Breast epithelium (tissue), 4 donors: ENCODE data around the gene SLC7A5. TPM values are rescaled to one million over a fixed set of nuclear protein-coding genes. Genes with fewer than 3 reads are reported as not detected.
"Not testable (repeated sequence)": the region's sequence is repeated elsewhere in the genome, so short reads cannot be mapped to it uniquely, and the experiment has no call there.

Experiments used
- DNase-seq, 2 donors: peaks; one replicate each; pipeline ENCODE4 v3.0.0-alpha.2; 2019; ENCODE audit warnings: low spot score in 2 of 2
- H3K27ac ChIP-seq, 2 donors: fragments of 200-600 bp; sonication (generic) in 1 of 2; one replicate each; pipeline ENCODE4 v1.5.1; 2016 to 2019; ENCODE audit warnings: mild to moderate bottlenecking in 1 of 2
- H3K27me3 ChIP-seq, 2 donors: fragments of 200-600 bp; sonication (generic) in 1 of 2; one replicate each; pipeline versions ENCODE4 v1.5.1 to v1.6.0; 2017 to 2019; ENCODE audit warnings: control low read depth in 1 of 2, mild to moderate bottlenecking in 1 of 2
- H3K36me3 ChIP-seq: fragments of 200-600 bp; one replicate; pipeline ENCODE4 v1.5.1; 2019
- H3K4me1 ChIP-seq, 2 donors: fragments of 200-600 bp; sonication (generic); one replicate each; pipeline ENCODE4 v1.5.1; 2016 to 2019; ENCODE audit warnings: control low read depth in 1 of 2
- H3K4me3 ChIP-seq, 3 donors: fragments of 200-600 bp; sonication (generic); 1 replicate in 2 of 3; 2 replicates in 1 of 3; pipeline ENCODE4 v1.5.1; 2016 to 2019; ENCODE audit warnings: mild to moderate bottlenecking in 3 of 3, moderate library complexity in 2 of 3
- H3K9me3 ChIP-seq, 2 donors: fragments of 200-600 bp; sonication (generic) in 1 of 2; one replicate each; pipeline ENCODE4 v1.5.1; 2016 to 2019; ENCODE audit warnings: control low read depth in 1 of 2
- POLR2A ChIP-seq: fragments of 450-650 bp; IDR thresholded peaks from one replicate; pipeline ENCODE4 v1.6.1; 2016; ENCODE audit warnings: antibody characterized with exemption, mild to moderate bottlenecking, moderate library complexity
- POLR2AphosphoS5 ChIP-seq, 3 donors: sonication (generic); formaldehyde crosslinking; IDR thresholded peaks; one replicate each; pipeline ENCODE4 v1.6.1; 2017; ENCODE audit warnings: antibody characterized with exemption in 3 of 3
- intact Hi-C: fragments of 100-400 bp; cut with DNase I; formaldehyde crosslinking; loops from one replicate; pipeline ENCODE4 v1.15.1; 2023; ENCODE audit warnings: low total_unique reads
- total RNA-seq, 3 donors: library from RNA; depleted of rRNA; stranded (reverse); fragments of >200 nt; gene quantifications; one replicate each; pipeline ENCODE4 v1.1.0, GENCODE V29; 2016
- TF ChIP-seq, protein P1 (sequence below), 3 donors: fragments of 450-650 bp; IDR thresholded peaks; one replicate each; pipeline ENCODE4 v1.5.1; 2016 to 2017; ENCODE audit warnings: antibody characterized with exemption in 3 of 3, mild to moderate bottlenecking in 3 of 3, moderate library complexity in 3 of 3

SLC7A5 gene
- total RNA-seq, 3 donors from 2014 or later, result 0.48 to 7.3 (median 5.9) TPM

GRCh38 chr16:87821376-87822107, 47.8 kb downstream of the SLC7A5 start:
- Histone ChIP-seq H3K36me3 (no peaks in the 10 kb centered on the region), H3K27me3 (peaks cover 0 to 14% of the 10 kb centered on the region in 2 donors), H3K27ac (no peak overlapping the region), H3K4me3 (no peak overlapping the region), H3K9me3 (peaks cover 18 to 20% of the 10 kb centered on the region in 2 donors), H3K4me1 (no peaks in the 10 kb centered on the region)
- no peak for TF ChIP-seq POLR2A
- TF ChIP-seq, protein P1, sequence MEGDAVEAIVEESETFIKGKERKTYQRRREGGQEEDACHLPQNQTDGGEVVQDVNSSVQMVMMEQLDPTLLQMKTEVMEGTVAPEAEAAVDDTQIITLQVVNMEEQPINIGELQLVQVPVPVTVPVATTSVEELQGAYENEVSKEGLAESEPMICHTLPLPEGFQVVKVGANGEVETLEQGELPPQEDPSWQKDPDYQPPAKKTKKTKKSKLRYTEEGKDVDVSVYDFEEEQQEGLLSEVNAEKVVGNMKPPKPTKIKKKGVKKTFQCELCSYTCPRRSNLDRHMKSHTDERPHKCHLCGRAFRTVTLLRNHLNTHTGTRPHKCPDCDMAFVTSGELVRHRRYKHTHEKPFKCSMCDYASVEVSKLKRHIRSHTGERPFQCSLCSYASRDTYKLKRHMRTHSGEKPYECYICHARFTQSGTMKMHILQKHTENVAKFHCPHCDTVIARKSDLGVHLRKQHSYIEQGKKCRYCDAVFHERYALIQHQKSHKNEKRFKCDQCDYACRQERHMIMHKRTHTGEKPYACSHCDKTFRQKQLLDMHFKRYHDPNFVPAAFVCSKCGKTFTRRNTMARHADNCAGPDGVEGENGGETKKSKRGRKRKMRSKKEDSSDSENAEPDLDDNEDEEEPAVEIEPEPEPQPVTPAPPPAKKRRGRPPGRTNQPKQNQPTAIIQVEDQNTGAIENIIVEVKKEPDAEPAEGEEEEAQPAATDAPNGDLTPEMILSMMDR (IDR thresholded peaks at IDR 0.05), result no peak
- no peak for TF ChIP-seq POLR2AphosphoS5 (IDR thresholded peaks at IDR 0.05)
- intact Hi-C loops, result no loop called here
- no peak for DNase-seq

GRCh38 chr16:87819983-87820382, 49.3 kb downstream of the SLC7A5 start:
- intact Hi-C loops, result no loop called here
- Histone ChIP-seq H3K27ac (no peak overlapping the region), H3K36me3 (no peaks in the 10 kb centered on the region), H3K9me3 (peaks cover 21 to 26% of the 10 kb centered on the region in 2 donors), H3K4me3 (no peak overlapping the region), H3K27me3 (peaks cover 0 to 11% of the 10 kb centered on the region in 2 donors), H3K4me1 (no peaks in the 10 kb centered on the region)
- TF ChIP-seq, protein P1 (IDR thresholded peaks at IDR 0.05), result no peak
- TF ChIP-seq POLR2A (no peak), POLR2AphosphoS5 (IDR thresholded peaks at IDR 0.05) (no peak)
- DNase-seq, result no peak

GRCh38 chr16:87819282-87819681, 50.0 kb downstream of the SLC7A5 start:
- no peak for TF ChIP-seq POLR2AphosphoS5 (IDR thresholded peaks at IDR 0.05)
- TF ChIP-seq, protein P1 (IDR thresholded peaks at IDR 0.05), result no peak
- no peak for TF ChIP-seq POLR2A
- Histone ChIP-seq H3K27me3 (peaks cover 0 to 4% of the 10 kb centered on the region in 2 donors), H3K9me3 (peaks cover 21 to 26% of the 10 kb centered on the region in 2 donors), H3K4me1 (no peaks in the 10 kb centered on the region), H3K4me3 (no peak overlapping the region), H3K36me3 (no peaks in the 10 kb centered on the region), H3K27ac (no peak overlapping the region)
- intact Hi-C loops, result no loop called here
- no peak for DNase-seq

DNA sequence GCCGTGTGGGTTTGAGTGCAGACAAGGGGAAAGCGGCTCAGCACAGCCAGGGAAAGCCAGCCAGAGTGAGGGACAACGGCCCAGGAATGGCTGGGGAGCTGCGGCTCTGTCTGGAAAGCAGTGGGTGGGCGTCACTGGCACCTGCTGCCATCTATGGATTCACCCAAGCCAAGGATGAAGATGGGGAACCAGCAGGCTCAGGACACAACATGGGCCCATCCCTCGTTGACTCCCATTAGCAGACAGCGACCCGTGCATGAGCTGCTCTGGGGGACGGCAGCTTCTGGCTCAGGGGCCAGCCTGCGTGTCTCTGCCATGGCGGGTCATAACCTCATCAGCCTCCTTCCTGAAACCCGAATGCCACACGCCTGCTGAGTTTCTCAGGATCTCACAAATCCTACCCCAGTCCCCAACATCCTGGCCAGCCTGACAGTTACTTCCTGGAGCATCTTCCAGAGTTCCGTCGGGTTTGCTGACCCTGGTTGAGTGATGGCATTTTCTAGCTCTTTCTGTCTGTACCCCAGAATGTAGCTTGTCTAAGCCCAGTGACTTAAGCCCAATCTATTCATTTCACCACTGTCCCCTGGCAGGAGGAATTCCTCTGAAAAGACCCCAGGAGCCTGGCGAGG, 50.7 kb downstream of the SLC7A5 start:
- Histone ChIP-seq H3K27ac (no peak overlapping the region), H3K4me1 (no peaks in the 10 kb centered on the region), H3K9me3 (peaks cover 21 to 26% of the 10 kb centered on the region in 2 donors), H3K27me3 (no peaks in the 10 kb centered on the region), H3K36me3 (no peaks in the 10 kb centered on the region), H3K4me3 (no peak overlapping the region)
- no peak for DNase-seq
- intact Hi-C loops, result no loop called here
- TF ChIP-seq, protein P1 (IDR thresholded peaks at IDR 0.05), result no peak
- TF ChIP-seq POLR2AphosphoS5 (IDR thresholded peaks at IDR 0.05), result no peak
- no peak for TF ChIP-seq POLR2A

DNA sequence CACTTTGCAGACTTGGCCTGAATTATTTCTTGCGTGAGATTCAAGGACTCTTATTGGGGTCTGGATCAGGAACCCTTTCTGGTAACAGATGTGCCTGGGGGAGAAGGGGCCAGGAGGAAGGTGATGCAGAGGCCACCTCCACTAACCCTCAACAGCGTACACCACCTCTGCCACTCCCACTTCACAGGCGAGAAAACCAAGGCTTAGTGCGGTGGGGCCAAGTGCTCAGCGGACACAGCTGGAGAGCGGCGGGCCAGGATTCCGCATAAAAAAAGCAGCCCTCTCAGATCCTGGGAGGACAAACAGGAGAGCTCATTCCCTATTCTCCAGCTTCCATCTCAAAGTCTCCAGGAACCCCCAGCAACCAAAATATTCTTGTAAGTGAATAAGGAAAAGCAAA, 51.4 kb downstream of the SLC7A5 start:
- no peak for DNase-seq
- TF ChIP-seq POLR2AphosphoS5 (IDR thresholded peaks at IDR 0.05) (no peak), POLR2A (no peak)
- TF ChIP-seq, protein P1 (IDR thresholded peaks at IDR 0.05), result no peak
- no peak overlapping the region for H3K27ac ChIP-seq
- no peaks in the 10 kb centered on the region for H3K27me3 ChIP-seq
- no peaks in the 10 kb centered on the region for H3K36me3 ChIP-seq
- H3K4me3 ChIP-seq, result no peak overlapping the region
- intact Hi-C loops, result no loop called here
- H3K9me3 ChIP-seq, result peaks cover 21 to 26% of the 10 kb centered on the region in 2 donors
- no peaks in the 10 kb centered on the region for H3K4me1 ChIP-seq

DNA sequence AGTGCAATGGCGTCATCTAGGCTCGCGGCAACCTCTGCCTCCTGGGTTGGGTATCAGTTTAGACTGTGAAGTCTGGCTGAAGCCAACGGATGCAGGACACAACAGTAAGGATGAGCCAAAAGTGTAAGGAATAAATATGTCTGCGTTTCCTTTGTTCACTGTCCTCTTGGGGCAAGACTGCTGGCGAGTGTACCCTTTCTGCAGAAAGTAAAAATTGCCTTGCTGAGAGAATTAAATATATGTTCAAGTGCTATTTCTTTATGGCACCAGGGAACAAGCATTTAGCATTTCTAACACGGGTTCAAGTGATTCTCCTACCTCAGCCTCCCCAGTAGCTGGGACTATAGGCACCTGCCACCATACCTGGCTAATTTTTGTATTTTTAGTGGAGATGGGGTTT, 51.9 kb downstream of the SLC7A5 start:
- H3K4me1 ChIP-seq, H3K27ac ChIP-seq, H3K36me3 ChIP-seq, H3K27me3 ChIP-seq, H3K4me3 ChIP-seq, DNase-seq, intact Hi-C loops: not testable (repeated sequence)
- peaks cover 21 to 26% of the 10 kb centered on the region in 2 donors for H3K9me3 ChIP-seq
